ENCODE measurements around the gene CTSF. TPM values are rescaled to one million over a fixed set of nuclear protein-coding genes. Genes with fewer than 3 reads are reported as not detected.

CTSF gene
- total and polyA plus RNA-seq, 2 of the 13 experiments (the other 11 are each of a cell fraction or from before 2014, with no cell fraction given) = not detected

- TF ChIP-seq REXO4 (CRISPR knock-in tag; IDR thresholded peaks at IDR 0.05; ENCODE audit: borderline replicate concordance) = no peak
- TF ChIP-seq ZBTB49 (CRISPR knock-in tag; IDR thresholded peaks at IDR 0.05; ENCODE audit: borderline replicate concordance) = no peak
- TF ChIP-seq ZFP36 (IDR thresholded peaks at IDR 0.05; ENCODE audit: borderline replicate concordance, low read depth, low read length, partially characterized antibody) = peak; percentile 15
- TF ChIP-seq HHEX (CRISPR knock-in tag; IDR thresholded peaks at IDR 0.05) = no peak
- TF ChIP-seq UBTF (CRISPR knock-in tag; IDR thresholded peaks at IDR 0.05) = no peak
- TF ChIP-seq SNAI1 (CRISPR knock-in tag; IDR thresholded peaks at IDR 0.05; ENCODE audit: borderline replicate concordance) = no peak
- TF ChIP-seq ZFP36L2 (CRISPR knock-in tag; IDR thresholded peaks at IDR 0.05) = no peak
- TF ChIP-seq MAX (IDR thresholded peaks at IDR 0.05) = no peak; the same call in 1 of the 2 replicates
- no peak for TF ChIP-seq ZNF850 (CRISPR knock-in tag; conservative IDR thresholded peaks at IDR 0.05)
- TF ChIP-seq SRF (IDR thresholded peaks at IDR 0.05; ENCODE audit: low read depth, low read length) = peak; percentile 89; the same call in 1 of the 2 replicates
- TF ChIP-seq PCBP1 (IDR thresholded peaks at IDR 0.05; ENCODE audit: borderline replicate concordance, low read depth, low read length) = peak; percentile 66; the same call in 1 of the 2 replicates
- 0 out of 2 replicates have a peak, but pooled peaks have one; percentile 3 for TF ChIP-seq PITX1 (CRISPR knock-in tag; IDR thresholded peaks at IDR 0.05)
- TF ChIP-seq ZBTB4 (CRISPR knock-in tag; IDR thresholded peaks at IDR 0.05; ENCODE audit: borderline replicate concordance) = no peak
- peak; percentile 33; the same call in 1 of the 2 replicates for TF ChIP-seq ZNF547 (CRISPR knock-in tag; IDR thresholded peaks at IDR 0.05)
- no peak for TF ChIP-seq ZSCAN25 (CRISPR knock-in tag; IDR thresholded peaks at IDR 0.05)
- TF ChIP-seq ZNF749 (CRISPR knock-in tag; IDR thresholded peaks at IDR 0.05; ENCODE audit: borderline replicate concordance) = no peak
- peak; percentile 22; the same call in 1 of the 2 replicates for TF ChIP-seq RXRA (CRISPR knock-in tag; IDR thresholded peaks at IDR 0.05)
- TF ChIP-seq ZNF512B (CRISPR knock-in tag; IDR thresholded peaks at IDR 0.05; ENCODE audit: borderline replicate concordance) = no peak
These were observed 21.9 kb downstream of the CTSF start, which contains the start of gene ACTN3 (continued) for GRCh38 chr11:66546368-66546965.
